Measurements from ENCODE around the gene ACBD7. TPM values are rescaled to one million over a fixed set of nuclear protein-coding genes. Genes with fewer than 3 reads are reported as not detected.

Gene ACBD7
- total RNA-seq, 2 experiments from 2014 or later: 0.89 to 1.2 TPM

DNA sequence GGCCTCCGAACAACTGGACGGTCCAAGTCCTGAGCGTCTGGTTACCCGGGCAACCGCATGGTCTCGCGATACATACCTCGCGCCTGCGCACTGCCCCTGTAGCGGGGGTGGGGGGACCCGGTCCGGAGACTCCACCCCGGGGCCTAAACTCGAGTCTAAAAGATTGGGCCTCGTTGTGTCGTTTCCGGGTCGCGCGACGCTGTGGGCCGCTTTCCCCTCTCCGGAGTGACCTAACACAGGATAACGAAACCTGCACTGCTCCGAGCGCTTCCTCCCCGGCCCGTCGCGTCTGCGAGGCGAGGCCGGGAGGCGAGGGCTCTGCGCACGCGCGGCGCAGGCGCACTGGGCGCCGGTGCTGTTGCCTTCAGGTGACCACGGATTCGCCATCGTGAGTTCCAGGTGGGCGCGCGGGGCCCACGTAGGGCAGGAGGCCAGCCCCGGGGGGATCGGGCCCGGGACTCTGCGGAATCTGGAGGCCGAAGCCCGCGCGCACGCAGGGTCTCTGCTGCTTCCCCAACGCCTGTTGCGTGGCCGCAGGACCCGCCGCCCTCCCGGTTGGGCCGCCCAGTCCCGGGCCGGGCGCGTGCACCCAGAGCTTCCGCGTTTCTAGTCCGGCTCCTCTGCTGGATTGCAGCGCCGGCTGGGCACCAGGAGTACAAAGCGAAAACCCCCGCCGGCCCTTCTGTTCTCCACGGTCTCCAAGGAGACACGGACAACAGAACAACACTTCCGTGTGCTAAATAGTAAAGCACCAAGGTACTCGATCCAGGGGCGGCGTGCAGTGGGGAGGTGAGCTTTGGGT lies 8.6 kb upstream of the ACBD7 start, which contains the start of gene RPP38:
RPP38 (plus strand) TSS at position 345 of the 802 bp plus-strand sequence. CDS start 5,960 bp downstream, outside the sequence.
- POLR2A ChIA-PET: interaction anchor here (0.6 to 1.0 kb wide), 4 partner anchors 26 to 259 kb away, joined by 3 to 5 read pairs (median 4); partner anchors contain the start of genes CDNF, HSPA14 and MSANTD7
- CTCF ChIA-PET: no interaction called here

DNA sequence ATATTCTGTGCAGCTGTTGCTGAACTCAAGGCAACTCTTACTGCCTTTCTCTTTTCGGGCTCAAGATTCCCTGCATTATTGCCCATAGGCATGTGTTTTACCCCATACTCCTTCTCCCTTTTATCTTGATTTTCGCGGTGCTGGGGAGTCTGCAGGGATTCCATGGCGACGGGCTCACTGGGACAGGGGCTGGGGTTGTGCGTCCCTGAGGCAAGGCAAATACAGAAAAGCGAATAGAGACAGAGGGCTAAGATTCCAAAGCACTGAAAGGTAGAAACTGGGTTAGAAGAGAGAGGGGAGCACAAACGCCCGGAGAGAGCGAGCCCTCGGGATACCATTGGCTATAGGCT lies 8.1 kb upstream of the ACBD7 start:
- ChIA-PET POLR2A (interaction anchor here (1.0 kb wide), 1 partner anchor 259 kb away, joined by 3 read pairs; the partner anchor contains the start of genes CDNF, HSPA14 and MSANTD7), CTCF (no interaction called here)

- CTCF ChIA-PET: interaction anchor here (1.5 kb wide), 1 partner anchor 14 kb away, joined by 5 read pairs; no protein-coding TSS in a partner anchor
Measured at GRCh38 chr10:15092855-15093408, 4.4 kb upstream of the ACBD7 start.

GRCh38 chr10:15091418-15091817 lies 2.8 kb upstream of the ACBD7 start:
- CTCF ChIA-PET: no interaction called here
- POLR2A ChIA-PET: no interaction called here

More at GRCh38 chr10:15092855-15093408, 4.4 kb upstream of the ACBD7 start:
- POLR2A ChIA-PET: no interaction called here

GRCh38 chr10:15084502-15084922 lies 4.1 kb downstream of the ACBD7 start:
- POLR2A ChIA-PET: no interaction called here
- CTCF ChIA-PET: no interaction called here

DNA sequence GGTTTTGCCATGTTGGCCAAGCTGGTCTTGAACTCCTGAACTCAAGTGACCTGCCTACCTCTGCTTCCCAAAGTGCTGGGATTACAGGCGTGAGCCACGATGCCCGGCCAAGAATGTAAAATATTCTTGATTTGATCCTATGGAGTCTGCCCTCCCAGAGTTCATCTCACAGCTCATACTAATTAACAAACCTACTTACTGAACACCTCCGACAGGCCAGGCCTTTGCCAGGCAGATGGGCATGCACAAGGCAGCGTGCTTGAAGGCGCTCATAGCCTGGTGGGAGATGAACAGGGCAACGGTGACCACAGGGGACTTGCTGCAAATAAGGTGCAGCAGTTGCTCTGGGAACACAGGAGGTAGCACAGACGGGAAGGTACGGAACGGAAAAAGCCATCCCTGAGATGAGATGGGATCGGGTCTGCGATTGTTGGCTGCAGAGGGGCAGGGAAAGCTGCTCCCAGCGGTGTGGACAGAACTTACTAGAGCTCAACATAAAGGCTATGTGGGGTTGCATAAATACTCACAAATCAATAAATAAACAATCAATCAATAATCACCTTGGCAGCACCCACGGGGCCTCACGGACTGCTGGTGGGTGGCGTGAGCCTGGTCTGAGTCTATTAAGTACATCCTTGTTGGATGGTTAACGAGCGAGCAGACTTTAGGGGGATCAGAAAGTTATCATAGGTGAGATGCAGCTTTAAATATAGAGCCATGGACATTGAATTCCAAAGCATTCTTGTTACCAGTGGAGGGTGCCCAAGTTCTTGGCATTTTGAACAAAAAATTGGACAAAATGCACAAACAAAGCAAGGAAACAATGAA lies 4.7 kb downstream of the ACBD7 start:
- CTCF ChIA-PET: no interaction called here
- POLR2A ChIA-PET: no interaction called here

DNA sequence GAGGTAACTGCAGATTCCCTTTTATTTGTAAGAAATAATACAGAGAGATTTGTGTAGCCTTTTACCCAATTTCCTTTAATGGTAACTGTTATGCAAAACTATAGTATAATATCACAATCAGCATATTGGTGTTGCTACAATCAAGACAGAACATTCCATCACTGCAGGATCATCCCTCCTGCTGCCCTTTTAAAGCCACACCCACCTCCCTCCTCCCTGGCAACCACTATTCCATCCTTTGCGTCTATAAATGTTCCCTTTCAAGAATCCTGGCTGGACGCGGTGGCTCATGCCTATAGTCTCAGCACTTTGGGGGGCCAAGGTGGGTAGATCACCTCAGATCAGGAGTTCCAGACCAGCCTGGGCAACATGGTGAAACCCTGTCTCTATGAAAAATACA lies 13.2 kb downstream of the ACBD7 start:
- POLR2A ChIA-PET: no interaction called here
- CTCF ChIA-PET: no interaction called here

DNA sequence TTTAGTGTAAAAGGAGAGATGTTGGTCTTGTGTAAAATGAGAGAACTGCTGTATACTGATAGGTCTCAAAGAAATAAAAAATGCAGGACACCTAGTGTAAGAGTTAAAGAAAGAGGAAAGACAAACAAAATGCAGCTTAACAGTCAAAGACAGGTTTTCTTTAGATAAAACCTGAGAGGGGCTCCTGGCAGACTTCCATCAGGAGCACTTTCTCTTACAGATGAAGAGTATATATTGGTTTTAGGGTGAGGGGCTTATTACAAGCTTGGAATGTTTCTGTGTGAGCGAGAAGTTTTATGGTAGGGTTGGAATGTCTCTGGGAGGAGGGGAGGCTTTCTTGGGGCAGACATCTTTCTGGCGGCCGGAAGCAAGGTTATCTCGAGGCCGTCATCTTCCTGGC lies 16.2 kb downstream of the ACBD7 start:
- CTCF ChIA-PET: no interaction called here
- POLR2A ChIA-PET: no interaction called here

- ChIA-PET POLR2A (no interaction called here), CTCF (no interaction called here)
Measured at GRCh38 chr10:15069230-15069629, 19.3 kb downstream of the ACBD7 start.

GRCh38 chr10:15068802-15069201 lies 19.8 kb downstream of the ACBD7 start:
- CTCF ChIA-PET: interaction anchor here (0.5 kb wide), 1 partner anchor 135 kb away, joined by 5 read pairs; no protein-coding TSS in a partner anchor
- POLR2A ChIA-PET: no interaction called here

- ChIA-PET CTCF (no interaction called here), POLR2A (no interaction called here)
Measured at GRCh38 chr10:15067154-15067553, 21.4 kb downstream of the ACBD7 start.

DNA sequence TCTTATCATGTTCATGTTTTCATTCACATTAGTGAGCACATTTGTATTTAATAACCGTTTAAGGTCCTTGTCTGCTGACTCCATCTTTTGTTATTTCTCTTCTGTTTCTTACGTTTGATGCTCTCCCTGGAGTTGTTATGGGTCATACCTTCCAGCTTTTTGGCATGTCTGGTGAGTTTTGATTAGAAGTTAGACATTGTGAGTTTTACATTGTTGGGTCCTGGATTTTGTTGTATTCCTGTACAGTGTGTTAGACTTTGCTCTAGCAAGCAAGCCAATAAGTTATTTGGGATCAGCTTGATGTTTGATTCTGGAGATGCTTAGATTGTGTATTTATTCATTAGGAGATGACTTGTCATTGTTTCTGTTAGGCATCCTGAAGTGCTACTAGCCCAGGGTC lies 27.9 kb downstream of the ACBD7 start:
- CTCF ChIA-PET: no interaction called here
- POLR2A ChIA-PET: no interaction called here

DNA sequence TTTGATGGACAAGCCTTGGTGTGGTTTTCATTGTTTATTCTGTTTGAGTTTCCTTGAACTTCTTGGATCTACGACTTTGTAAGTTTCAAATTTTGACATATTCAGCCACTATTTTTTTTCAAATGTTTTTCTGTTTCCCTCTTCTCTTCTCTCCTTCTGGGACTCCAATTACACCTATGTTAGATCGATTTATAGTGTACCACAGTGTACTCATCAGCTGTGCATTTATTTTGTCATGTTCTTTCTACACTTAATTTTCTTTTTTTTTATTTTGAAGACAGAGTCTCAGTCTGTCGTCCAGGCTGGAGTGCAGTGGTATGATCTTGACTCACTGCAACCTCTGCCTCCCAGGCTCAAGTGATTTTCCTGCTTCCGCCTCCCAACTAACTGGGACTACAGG lies 28.7 kb downstream of the ACBD7 start:
- ChIA-PET CTCF (no interaction called here), POLR2A (no interaction called here)

GRCh38 chr10:15058689-15059088 lies 29.9 kb downstream of the ACBD7 start:
- CTCF ChIA-PET: no interaction called here
- POLR2A ChIA-PET: no interaction called here

DNA sequence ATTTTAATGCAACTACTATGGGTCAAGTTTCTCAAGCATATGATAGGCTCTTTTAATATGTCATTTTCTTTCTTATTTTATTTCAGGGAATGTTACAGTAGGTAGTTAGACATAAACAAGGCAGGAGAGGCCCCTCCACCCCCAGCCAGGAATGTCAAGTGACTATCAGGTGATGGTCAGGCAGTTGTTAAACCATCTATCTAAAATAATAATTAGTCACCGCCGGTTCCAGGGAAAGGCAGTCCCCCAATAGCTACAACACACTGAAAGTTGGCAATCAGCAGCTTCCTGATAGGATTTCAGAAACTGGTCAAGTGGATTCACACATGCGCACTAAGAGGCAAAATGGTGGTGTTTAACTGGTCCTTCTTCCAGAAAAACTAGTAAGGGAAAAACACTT lies 35.5 kb downstream of the ACBD7 start:
- ChIA-PET POLR2A (no interaction called here), CTCF (no interaction called here)

- POLR2A ChIA-PET: no interaction called here
- CTCF ChIA-PET: interaction anchor here (1.5 kb wide), 1 partner anchor 12 kb away, joined by 3 read pairs; no protein-coding TSS in a partner anchor
Measured at GRCh38 chr10:15052121-15052520, 36.5 kb downstream of the ACBD7 start.

- ChIA-PET CTCF (no interaction called here), POLR2A (interaction anchor here (0.6 kb wide), 1 partner anchor 1703 kb away, joined by 4 read pairs; no protein-coding TSS in a partner anchor)
Measured at GRCh38 chr10:15049533-15049932, 39.0 kb downstream of the ACBD7 start.

- ChIA-PET POLR2A (no interaction called here), CTCF (interaction anchor here (0.6 kb wide), 1 partner anchor 152 kb away, joined by 3 read pairs; no protein-coding TSS in a partner anchor)
Measured at GRCh38 chr10:15046626-15047025, 42.0 kb downstream of the ACBD7 start.

GRCh38 chr10:15045380-15045779 lies 43.2 kb downstream of the ACBD7 start:
- ChIA-PET CTCF (no interaction called here), POLR2A (no interaction called here)

DNA sequence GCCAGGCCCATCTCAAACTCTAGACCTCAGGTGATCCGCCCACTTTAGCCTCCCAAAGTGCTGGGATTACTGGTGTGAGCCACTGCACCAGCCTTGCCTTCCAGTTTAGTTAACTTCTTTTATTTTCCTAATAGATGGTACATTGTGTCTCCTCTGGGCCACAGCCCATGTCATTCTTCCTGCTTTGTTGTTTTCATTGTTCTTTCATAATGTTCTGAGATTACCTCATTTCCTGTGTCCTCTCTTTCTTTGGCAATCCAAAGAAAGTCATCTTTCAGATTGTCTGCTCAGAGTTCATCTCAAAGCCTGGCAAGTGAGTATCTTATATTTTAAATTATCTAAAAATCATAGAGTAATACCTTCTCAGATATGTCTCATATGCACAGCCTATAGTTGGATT lies 44.9 kb downstream of the ACBD7 start, which contains the start of gene OLAH:
OLAH (plus strand) TSS at position 270 of the 400 bp plus-strand sequence. CDS start 3,346 bp downstream, outside the sequence.
- ChIA-PET POLR2A (no interaction called here), CTCF (no interaction called here)

Data from activated CD8-positive, alpha-beta memory T cell treated with anti-CD3 and anti-CD28 coated beads for 36 hours (primary cell).